D341Med (cell line): ENCODE results near the gene PXDN.
A peak's percentile ranks its signal among the peaks of the same experiment; 100 is the strongest.

Experiments
- DNase-seq: peaks from one replicate; pipeline ENCODE4 v3.0.0; 2012; ENCODE audit warnings: low spot score

PXDN gene

GRCh38 chr2:1661891-1662605 lies 82.3 kb downstream of the PXDN start:
- DNase-seq: no peak

GRCh38 chr2:1660656-1661640 lies 83.4 kb downstream of the PXDN start:
- no peak for DNase-seq

- DNase-seq: no peak
These were observed 84.3 kb downstream of the PXDN start for GRCh38 chr2:1659951-1660565.

GRCh38 chr2:1658394-1659151 lies 85.7 kb downstream of the PXDN start:
- DNase-seq: no peak

GRCh38 chr2:1656961-1657841 lies 87.1 kb downstream of the PXDN start:
- no peak for DNase-seq

- DNase-seq: no peak
These were observed 87.9 kb downstream of the PXDN start for GRCh38 chr2:1656326-1656960.

- DNase-seq: no peak
These were observed 88.9 kb downstream of the PXDN start for GRCh38 chr2:1655461-1655860.

GRCh38 chr2:1654696-1655374 lies 89.5 kb downstream of the PXDN start:
- no peak for DNase-seq

- DNase-seq: no peak
These were observed 90.2 kb downstream of the PXDN start for GRCh38 chr2:1653956-1654695.

- DNase-seq: no peak
These were observed 92.1 kb downstream of the PXDN start for GRCh38 chr2:1652034-1652790.

- DNase-seq: no peak
These were observed 92.9 kb downstream of the PXDN start for GRCh38 chr2:1651121-1652033.

GRCh38 chr2:1650085-1650872 lies 94.0 kb downstream of the PXDN start:
- no peak for DNase-seq

GRCh38 chr2:1649103-1650084 lies 94.9 kb downstream of the PXDN start:
- DNase-seq: peak; percentile 18

GRCh38 chr2:1648241-1649102 lies 95.8 kb downstream of the PXDN start:
- DNase-seq: peak; percentile 9
